Measurements from ENCODE around the gene RTN4. TPM values are rescaled to one million over a fixed set of nuclear protein-coding genes. Genes with fewer than 3 reads are reported as not detected.

The RTN4 gene
- total and polyA plus RNA-seq, 2 of the 4 experiments (the other 2 are of a cell fraction), result 77.8 to 588 TPM

- Histone ChIP-seq H3K4ac (ENCODE audit: low read depth, low read length) (peak overlapping the region; percentile 58), H3K14ac (replicated peaks; ENCODE audit: low read depth, low read length) (peak overlapping the region; percentile 37; the same call in 1 of the 2 replicates), H2AK9ac (replicated peaks; ENCODE audit: low read depth, low read length, poor library complexity) (no peak overlapping the region), H3K56ac (ENCODE audit: extremely low read depth, insufficient read depth, low read length) (no peak overlapping the region), H3K18ac (ENCODE audit: low read depth, low read length) (no peak overlapping the region), H3K4me3 (ENCODE audit: insufficient read depth, low read depth, low read length) (no peak overlapping the region), H4K91ac (ENCODE audit: insufficient read depth, low read depth, low read length) (peak overlapping the region; percentile 25; the same call in 1 of the 2 replicates), H3K27me3 (ENCODE audit: control insufficient read depth, insufficient read depth, low read length) (no peaks in the 10 kb centered on the region), H2AK5ac (ENCODE audit: low read depth, low read length) (peak overlapping the region; percentile 89), H4K8ac (ENCODE audit: low read depth in 2 of 2, low read length in 2 of 2) (peak overlapping the region in 1 of 2 experiments; percentile 29; a peak in 2 of 4 replicates), H3K9ac (ENCODE audit: low read depth, low read length) (no peak overlapping the region), H3K23ac (ENCODE audit: low read depth, low read length) (peak overlapping the region; percentile 9; the same call in 1 of the 2 replicates), H3K79me1 (ENCODE audit: low read depth in 1 of 2, low read length in 2 of 2) (peaks cover 10 to 18% of the 10 kb centered on the region in 2 experiments; a peak in 3 of 4 replicates), H3K9me3 (ENCODE audit: control insufficient read depth, insufficient read depth, low read length) (no peaks in the 10 kb centered on the region), H3K4me1 (ENCODE audit: control insufficient read depth, insufficient read depth, low read length) (0 out of 2 replicates have a peak, but pooled peaks cover 2% of the 10 kb centered on the region), H3K36me3 (ENCODE audit: control insufficient read depth, insufficient read depth, low read length) (no peaks in the 10 kb centered on the region), H2BK120ac (ENCODE audit: low read depth, low read length) (peak overlapping the region; percentile 66; the same call in 1 of the 2 replicates), H3K4me2 (ENCODE audit: low read depth, low read length) (no peak overlapping the region), H2BK15ac (ENCODE audit: low read depth, low read length) (peak overlapping the region; percentile 31; the same call in 2 of the 3 replicates), H3K9me1 (ENCODE audit: insufficient read depth, low read length) (0 out of 2 replicates have a peak, but pooled peaks cover 3% of the 10 kb centered on the region), H4K5ac (ENCODE audit: low read depth, low read length) (no peak overlapping the region), H2AFZ (replicated peaks; ENCODE audit: low read length, poor library complexity) (no peak overlapping the region), H2BK5ac (ENCODE audit: low read depth, low read length, poor library complexity, severe bottlenecking) (peak overlapping the region; percentile 28), H4K20me1 (ENCODE audit: insufficient read depth, low read length) (no peaks in the 10 kb centered on the region), H3K27ac (ENCODE audit: insufficient read depth, low read length) (no peak overlapping the region), H2BK20ac (ENCODE audit: low read depth, low read length) (peak overlapping the region; percentile 39; the same call in 1 of the 2 replicates)
- DNase-seq (peak; percentile 47), ATAC-seq (ENCODE audit: low read depth) (no peak)
- ChIA-PET POLR2A (ENCODE audit: unreplicated experiment) (no interaction called here), CTCF (no interaction called here)
- no TSS peak for BruUV-seq (replicated peaks)
- in situ Hi-C loops (cut with MboI; ENCODE audit: low sequenced_read_pairs), result no loop called here
- intact Hi-C loops (cut with micrococcal nuclease), result no loop called here
- 100% methylated on average over 3 of the region's 9 CpGs; no CpG with 5 or more reads in 1 of the 2 experiments for WGBS, 2 experiments (ENCODE audit: extremely low coverage in 2 of 2, insufficient read length in 1 of 2)
- peak; percentile 44; the same call in 1 of the 2 replicates for TF ChIP-seq CEBPB (IDR thresholded peaks at IDR 0.05; ENCODE audit: low read depth, low read length)
- TF ChIP-seq FOS (IDR thresholded peaks at IDR 0.05; ENCODE audit: low read depth, low read length), result 0 out of 2 replicates have a peak, but pooled peaks have one; percentile 12
- no peak for TF ChIP-seq CTCF (conservative IDR thresholded peaks at IDR 0.05; ENCODE audit: low read depth, low read length)
- dilution Hi-C loops (cut with HindIII; ENCODE audit: low sequenced_read_pairs, unreplicated experiment), result no loop called here
Measured at GRCh38 chr2:55056024-55056521, 5.8 kb upstream of the RTN4 start.
